ENCODE measurements around the gene ARHGAP44. TPM values are rescaled to one million over a fixed set of nuclear protein-coding genes. Genes with fewer than 3 reads are reported as not detected.

ARHGAP44 gene
- total RNA-seq, 4 donors from 2014 or later, result 3.5 to 7.8 (median 5.8) TPM

DNA sequence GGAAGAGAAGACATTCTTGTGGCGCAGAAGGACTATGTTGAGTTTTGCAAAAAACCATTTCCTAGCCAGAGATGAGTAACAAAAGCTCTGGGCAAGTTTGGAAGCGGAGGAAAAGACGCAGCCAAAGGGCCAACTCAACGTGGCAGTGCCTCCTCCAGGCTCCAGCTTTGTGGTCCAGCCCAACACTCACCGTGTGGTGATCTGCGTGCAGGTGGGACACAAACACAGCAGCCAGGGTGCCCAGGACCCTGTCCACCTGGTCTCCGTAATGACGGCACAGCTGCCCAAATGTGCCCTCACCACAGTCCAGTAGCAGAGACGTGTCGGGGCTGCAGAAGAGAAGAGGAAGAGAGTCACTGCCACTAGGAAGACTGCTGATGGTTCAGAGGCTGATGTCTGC is 207.1 kb downstream of the ARHGAP44 start:
- H3K27me3 ChIP-seq, result no peaks in the 10 kb centered on the region
- no peaks in the 10 kb centered on the region for H3K9me3 ChIP-seq
- no peak overlapping the region for H3K4me3 ChIP-seq
- intact Hi-C loops (cut with DNase I), result no loop called here
- H3K4me1 ChIP-seq, result no peaks in the 10 kb centered on the region
- H3K36me3 ChIP-seq, result peaks cover 78 to 100% (median 99%) of the 10 kb centered on the region in 4 donors
- no peak for DNase-seq (ENCODE audit: extremely low spot score)
- WGBS, result 88% methylated on average over 8 of the region's 10 CpGs
- TF ChIP-seq POLR2A (IDR thresholded peaks at IDR 0.05; ENCODE audit: low read depth), result no peak
- no peak for TF ChIP-seq POLR2AphosphoS5 (IDR thresholded peaks at IDR 0.05)
- TF ChIP-seq EP300 (IDR thresholded peaks at IDR 0.05), result no peak
- TF ChIP-seq, protein P1, sequence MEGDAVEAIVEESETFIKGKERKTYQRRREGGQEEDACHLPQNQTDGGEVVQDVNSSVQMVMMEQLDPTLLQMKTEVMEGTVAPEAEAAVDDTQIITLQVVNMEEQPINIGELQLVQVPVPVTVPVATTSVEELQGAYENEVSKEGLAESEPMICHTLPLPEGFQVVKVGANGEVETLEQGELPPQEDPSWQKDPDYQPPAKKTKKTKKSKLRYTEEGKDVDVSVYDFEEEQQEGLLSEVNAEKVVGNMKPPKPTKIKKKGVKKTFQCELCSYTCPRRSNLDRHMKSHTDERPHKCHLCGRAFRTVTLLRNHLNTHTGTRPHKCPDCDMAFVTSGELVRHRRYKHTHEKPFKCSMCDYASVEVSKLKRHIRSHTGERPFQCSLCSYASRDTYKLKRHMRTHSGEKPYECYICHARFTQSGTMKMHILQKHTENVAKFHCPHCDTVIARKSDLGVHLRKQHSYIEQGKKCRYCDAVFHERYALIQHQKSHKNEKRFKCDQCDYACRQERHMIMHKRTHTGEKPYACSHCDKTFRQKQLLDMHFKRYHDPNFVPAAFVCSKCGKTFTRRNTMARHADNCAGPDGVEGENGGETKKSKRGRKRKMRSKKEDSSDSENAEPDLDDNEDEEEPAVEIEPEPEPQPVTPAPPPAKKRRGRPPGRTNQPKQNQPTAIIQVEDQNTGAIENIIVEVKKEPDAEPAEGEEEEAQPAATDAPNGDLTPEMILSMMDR (IDR thresholded peaks at IDR 0.05), result no peak
- H3K27ac ChIP-seq (replicated peaks in 1 of 4), result no peak overlapping the region

DNA sequence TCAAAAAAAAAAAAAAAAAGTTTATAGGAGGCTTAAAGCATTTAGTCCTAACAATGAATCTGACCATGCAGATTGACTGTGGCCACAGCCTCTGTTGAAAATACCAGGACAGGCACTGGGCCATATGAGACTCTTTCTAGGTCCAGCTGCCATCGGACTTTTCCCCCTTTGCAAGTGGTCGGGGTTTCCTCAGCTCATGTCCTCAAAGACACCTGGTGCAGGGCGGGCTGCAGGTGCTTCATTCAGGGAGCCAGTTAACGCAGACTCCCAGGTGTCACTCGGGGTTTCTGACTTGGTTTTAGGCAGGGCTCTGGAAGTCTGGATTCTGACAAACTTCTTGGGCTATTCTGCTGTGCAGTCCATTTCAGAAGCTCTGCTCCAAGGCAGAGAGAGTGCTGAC is 207.6 kb downstream of the ARHGAP44 start:
- intact Hi-C loops (cut with DNase I), result no loop called here
- Histone ChIP-seq H3K4me3 (no peak overlapping the region), H3K27ac (replicated peaks in 1 of 4) (no peak overlapping the region), H3K9me3 (no peaks in the 10 kb centered on the region), H3K27me3 (no peaks in the 10 kb centered on the region), H3K36me3 (peaks cover 75 to 100% (median 99%) of the 10 kb centered on the region in 4 donors), H3K4me1 (peaks cover 0 to 4% (median 2%) of the 10 kb centered on the region in 4 donors)
- 100% methylated on average over 3 of the region's 5 CpGs for WGBS
- no peak for TF ChIP-seq POLR2A (IDR thresholded peaks at IDR 0.05; ENCODE audit: low read depth)
- TF ChIP-seq, protein P1 (IDR thresholded peaks at IDR 0.05), result no peak
- no peak for TF ChIP-seq EP300 (IDR thresholded peaks at IDR 0.05)
- TF ChIP-seq POLR2AphosphoS5 (IDR thresholded peaks at IDR 0.05), result no peak
- no peak for DNase-seq (ENCODE audit: extremely low spot score)

DNA sequence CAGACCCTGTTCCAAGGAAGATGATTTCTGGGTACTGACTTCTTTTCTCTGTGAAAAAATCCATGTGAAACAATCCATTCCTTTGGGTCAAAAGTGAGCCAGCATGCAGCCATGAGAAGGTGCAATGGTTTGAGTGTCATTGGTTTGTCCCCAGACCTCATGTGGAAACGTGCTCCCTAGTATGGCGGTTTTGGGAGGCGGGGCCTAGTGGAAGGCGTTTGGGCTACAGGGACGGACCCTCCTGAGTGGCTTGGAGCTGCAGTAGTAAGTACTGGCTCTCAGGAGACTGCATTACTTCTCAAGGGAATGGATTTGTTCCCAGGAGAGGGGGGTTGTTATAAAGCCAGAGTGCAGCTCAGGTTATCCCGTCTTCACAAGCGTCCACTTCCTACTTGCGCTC is 209.2 kb downstream of the ARHGAP44 start:
- no peaks in the 10 kb centered on the region for H3K27me3 ChIP-seq
- H3K36me3 ChIP-seq, result peaks cover 70 to 100% (median 99%) of the 10 kb centered on the region in 4 donors
- no peak for DNase-seq (ENCODE audit: extremely low spot score)
- WGBS, result 81% methylated on average over 6 of the region's 8 CpGs
- H3K9me3 ChIP-seq, result no peaks in the 10 kb centered on the region
- no peak for TF ChIP-seq POLR2A (IDR thresholded peaks at IDR 0.05; ENCODE audit: low read depth)
- TF ChIP-seq EP300 (IDR thresholded peaks at IDR 0.05), result no peak
- TF ChIP-seq, protein P1 (IDR thresholded peaks at IDR 0.05), result no peak
- TF ChIP-seq POLR2AphosphoS5 (IDR thresholded peaks at IDR 0.05), result no peak
- peaks cover 3 to 19% (median 13%) of the 10 kb centered on the region in 4 donors for H3K4me1 ChIP-seq
- intact Hi-C loops (cut with DNase I), result no loop called here
- H3K27ac ChIP-seq (replicated peaks in 1 of 4), result no peak overlapping the region
- no peak overlapping the region for H3K4me3 ChIP-seq

DNA sequence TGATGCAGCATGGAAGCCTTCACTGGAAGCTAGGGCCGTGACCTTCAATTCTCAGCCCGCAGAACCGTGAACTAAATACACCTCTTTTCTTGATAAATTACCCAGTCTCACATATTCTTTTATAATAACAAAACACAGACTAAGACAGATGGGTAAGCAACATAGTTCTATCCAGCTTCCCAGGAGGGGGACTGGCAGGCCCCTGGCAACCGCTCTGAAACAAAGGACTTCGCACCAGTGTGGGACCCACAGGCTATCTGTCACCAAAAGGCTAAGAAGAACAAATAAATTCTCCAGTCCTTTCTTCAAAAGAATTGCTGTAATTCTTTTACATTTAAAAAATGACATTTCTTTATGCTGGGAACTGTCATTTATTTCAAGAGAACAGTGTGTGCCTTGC is 209.6 kb downstream of the ARHGAP44 start:
- intact Hi-C loops (cut with DNase I), result no loop called here
- no peak for DNase-seq (ENCODE audit: extremely low spot score)
- H3K4me1 ChIP-seq, result peaks cover 3 to 20% (median 13%) of the 10 kb centered on the region in 4 donors
- no peak overlapping the region for H3K4me3 ChIP-seq
- TF ChIP-seq, protein P1 (IDR thresholded peaks at IDR 0.05), result no peak
- TF ChIP-seq EP300 (IDR thresholded peaks at IDR 0.05), result no peak
- no peak for TF ChIP-seq POLR2AphosphoS5 (IDR thresholded peaks at IDR 0.05)
- no peak for TF ChIP-seq POLR2A (IDR thresholded peaks at IDR 0.05; ENCODE audit: low read depth)
- no peaks in the 10 kb centered on the region for H3K9me3 ChIP-seq
- H3K36me3 ChIP-seq, result peaks cover 70 to 100% (median 99%) of the 10 kb centered on the region in 4 donors
- no peak overlapping the region for H3K27ac ChIP-seq (replicated peaks in 1 of 4)
- 85% methylated on average over 5 of the region's 5 CpGs for WGBS
- H3K27me3 ChIP-seq, result no peaks in the 10 kb centered on the region

DNA sequence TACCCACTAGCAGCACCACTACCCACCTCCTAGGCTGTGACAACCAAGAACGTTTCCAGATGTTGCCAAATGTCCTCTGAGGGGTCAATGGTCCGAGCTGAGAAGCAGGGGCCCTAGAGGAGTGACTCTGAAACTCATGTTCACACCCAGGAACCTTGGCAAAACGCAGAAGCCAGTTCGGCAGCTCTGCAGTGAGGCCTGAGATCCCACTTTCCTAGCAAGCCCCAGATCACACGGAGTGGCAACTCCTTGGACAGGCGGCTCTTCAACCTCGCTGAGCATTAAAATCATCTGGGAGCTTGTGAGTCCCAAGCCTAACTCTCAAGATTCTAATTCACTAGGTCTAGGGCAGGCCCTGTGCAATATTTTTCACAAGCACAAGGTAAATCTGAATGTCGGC is 211.3 kb downstream of the ARHGAP44 start:
- Histone ChIP-seq H3K27me3 (no peaks in the 10 kb centered on the region), H3K27ac (replicated peaks in 1 of 4) (no peak overlapping the region), H3K9me3 (no peaks in the 10 kb centered on the region), H3K4me3 (no peak overlapping the region), H3K4me1 (peaks cover 3 to 20% (median 13%) of the 10 kb centered on the region in 4 donors), H3K36me3 (peaks cover 62 to 100% (median 99%) of the 10 kb centered on the region in 4 donors)
- intact Hi-C loops (cut with DNase I), result loop anchor here (5.0 to 10.0 kb wide), 4 partner anchors 236 to 818 kb away; no protein-coding TSS in a partner anchor
- TF ChIP-seq, protein P1 (IDR thresholded peaks at IDR 0.05), result no peak
- TF ChIP-seq POLR2AphosphoS5 (IDR thresholded peaks at IDR 0.05) (no peak), EP300 (IDR thresholded peaks at IDR 0.05) (no peak), POLR2A (IDR thresholded peaks at IDR 0.05; ENCODE audit: low read depth) (no peak)
- 97% methylated on average over 8 of the region's 8 CpGs for WGBS
- DNase-seq (ENCODE audit: extremely low spot score), result no peak

Measured in esophagus muscularis mucosa (tissue), 4 donors.